ENCODE results near the gene DNER. TPM values are rescaled to one million over a fixed set of nuclear protein-coding genes. Genes with fewer than 3 reads are reported as not detected.
"Not testable (repeated sequence)": the region's sequence is repeated elsewhere in the genome, so short reads cannot be mapped to it uniquely, and the experiment has no call there.

The DNER gene, protein sequence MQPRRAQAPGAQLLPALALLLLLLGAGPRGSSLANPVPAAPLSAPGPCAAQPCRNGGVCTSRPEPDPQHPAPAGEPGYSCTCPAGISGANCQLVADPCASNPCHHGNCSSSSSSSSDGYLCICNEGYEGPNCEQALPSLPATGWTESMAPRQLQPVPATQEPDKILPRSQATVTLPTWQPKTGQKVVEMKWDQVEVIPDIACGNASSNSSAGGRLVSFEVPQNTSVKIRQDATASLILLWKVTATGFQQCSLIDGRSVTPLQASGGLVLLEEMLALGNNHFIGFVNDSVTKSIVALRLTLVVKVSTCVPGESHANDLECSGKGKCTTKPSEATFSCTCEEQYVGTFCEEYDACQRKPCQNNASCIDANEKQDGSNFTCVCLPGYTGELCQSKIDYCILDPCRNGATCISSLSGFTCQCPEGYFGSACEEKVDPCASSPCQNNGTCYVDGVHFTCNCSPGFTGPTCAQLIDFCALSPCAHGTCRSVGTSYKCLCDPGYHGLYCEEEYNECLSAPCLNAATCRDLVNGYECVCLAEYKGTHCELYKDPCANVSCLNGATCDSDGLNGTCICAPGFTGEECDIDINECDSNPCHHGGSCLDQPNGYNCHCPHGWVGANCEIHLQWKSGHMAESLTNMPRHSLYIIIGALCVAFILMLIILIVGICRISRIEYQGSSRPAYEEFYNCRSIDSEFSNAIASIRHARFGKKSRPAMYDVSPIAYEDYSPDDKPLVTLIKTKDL
- polyA plus RNA-seq (2013, experiment 1 of 2) = 7.7 TPM
- 6.5 TPM for polyA plus RNA-seq (2013, experiment 2 of 2)

- Histone ChIP-seq H3K27ac (ENCODE audit: low read depth, low read length, severe bottlenecking) (no peak within 1 kb of the TSS), H3K4me1 (ENCODE audit: control insufficient read depth, insufficient read depth, low read length, poor library complexity, severe bottlenecking) (peaks cover 3% of the 10 kb centered on the region), H3K36me3 (ENCODE audit: control insufficient read depth, insufficient read depth, low read length) (no peaks in the 10 kb centered on the region), H3K9me3 (ENCODE audit: control insufficient read depth, low read length) (no peaks in the 10 kb centered on the region), H3K4me3 (ENCODE audit: extremely low read depth, insufficient read depth, low read length, poor library complexity, severe bottlenecking) (peak within 1 kb of the TSS; percentile 37)
- 0 to 1% methylated on average over 44 to 46 of the region's 84 CpGs for WGBS, 2 experiments (ENCODE audit: insufficient coverage in 2 of 2)
Observed at GRCh38 chr2:229714080-229714735, at the start of gene DNER. TSS of gene DNER (minus strand) at chr2:229714555. CDS start at chr2:229714423, 132 bp downstream.

DNA sequence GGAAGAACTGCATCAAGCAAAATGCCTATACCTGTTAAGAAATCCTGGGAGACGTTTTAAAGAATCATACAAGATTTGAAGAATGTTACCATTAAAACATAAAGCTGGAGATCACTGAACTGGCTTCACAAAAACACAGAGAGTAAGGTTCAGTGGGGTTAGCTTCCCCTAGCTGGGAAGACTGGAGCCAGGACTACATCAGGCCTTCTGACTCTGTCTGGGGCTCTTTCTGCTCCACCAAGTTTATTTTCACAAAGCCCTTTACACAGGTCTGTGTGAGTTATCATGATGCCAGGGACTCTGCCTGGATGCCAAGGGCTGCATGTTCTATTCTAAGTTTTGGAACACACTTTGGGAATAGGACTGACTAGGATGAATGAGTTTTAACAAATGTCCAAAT lies 47.3 kb upstream of the DNER start:
- Histone ChIP-seq H3K4me1 (ENCODE audit: control insufficient read depth, insufficient read depth, low read length, poor library complexity, severe bottlenecking) (no peaks in the 10 kb centered on the region), H3K36me3 (ENCODE audit: control insufficient read depth, insufficient read depth, low read length) (peaks cover 55% of the 10 kb centered on the region), H3K27ac (ENCODE audit: low read depth, low read length, severe bottlenecking) (no peak overlapping the region), H3K9me3 (ENCODE audit: control insufficient read depth, low read length) (no peaks in the 10 kb centered on the region), H3K4me3 (ENCODE audit: extremely low read depth, insufficient read depth, low read length, poor library complexity, severe bottlenecking) (no peak overlapping the region)
- WGBS, 2 experiments (ENCODE audit: insufficient coverage in 2 of 2) = 83% methylated on average over 1 of the region's 1 CpG; no CpG with 5 or more reads in 1 of the 2 experiments

- not testable (repeated sequence) for H3K4me3 ChIP-seq (ENCODE audit: extremely low read depth, insufficient read depth, low read length, poor library complexity, severe bottlenecking); H3K4me1 ChIP-seq (ENCODE audit: control insufficient read depth, insufficient read depth, low read length, poor library complexity, severe bottlenecking); H3K9me3 ChIP-seq (ENCODE audit: control insufficient read depth, low read length); H3K27ac ChIP-seq (ENCODE audit: low read depth, low read length, severe bottlenecking)
- 87 to 88% methylated on average over 4 to 6 of the region's 10 CpGs for WGBS, 2 experiments (ENCODE audit: insufficient coverage in 2 of 2)
- peaks cover 14% of the 10 kb centered on the region for H3K36me3 ChIP-seq (ENCODE audit: control insufficient read depth, insufficient read depth, low read length)
Observed at GRCh38 chr2:229757462-229757861, 43.1 kb upstream of the DNER start.

DNA sequence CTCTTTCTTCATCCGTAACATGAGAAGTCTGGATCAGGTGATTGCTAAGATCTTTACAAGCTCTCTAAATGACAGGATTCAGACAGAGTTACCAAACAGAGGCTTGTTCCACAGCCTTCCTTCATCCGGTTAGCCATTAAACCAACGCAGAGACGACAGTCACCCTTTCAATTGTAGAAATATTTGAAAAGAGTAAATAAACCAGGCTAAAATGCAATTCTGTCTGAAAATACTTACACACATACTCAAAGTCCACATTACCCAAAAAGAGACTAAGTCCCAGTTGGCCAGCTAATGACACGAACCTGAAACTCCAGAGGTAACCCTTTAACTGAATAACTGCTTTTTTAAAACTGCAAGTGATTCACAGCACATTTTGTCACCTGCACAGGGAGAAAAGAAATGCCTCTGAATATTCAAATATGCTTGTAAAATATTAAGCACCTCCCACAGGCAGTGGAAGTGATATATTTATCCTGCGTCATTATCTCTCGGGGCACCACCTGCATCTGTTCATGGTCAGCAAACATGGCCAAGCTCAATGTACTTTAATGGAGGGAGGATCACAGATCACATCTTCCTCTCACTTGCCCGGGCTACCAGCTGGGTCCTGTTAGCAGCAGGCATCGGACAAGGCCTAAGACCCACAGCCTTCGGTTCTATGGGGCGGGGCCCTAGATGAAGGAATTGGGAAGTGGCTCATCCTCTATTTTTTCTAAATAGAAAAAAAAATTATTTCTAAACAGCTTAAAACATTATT lies 38.8 kb upstream of the DNER start:
- H3K36me3 ChIP-seq (ENCODE audit: control insufficient read depth, insufficient read depth, low read length) = peaks cover 4% of the 10 kb centered on the region
- no peaks in the 10 kb centered on the region for H3K4me1 ChIP-seq (ENCODE audit: control insufficient read depth, insufficient read depth, low read length, poor library complexity, severe bottlenecking)
- 93 to 94% methylated on average over 3 to 5 of the region's 11 CpGs for WGBS, 2 experiments (ENCODE audit: insufficient coverage in 2 of 2)
- no peaks in the 10 kb centered on the region for H3K9me3 ChIP-seq (ENCODE audit: control insufficient read depth, low read length)
- H3K27ac ChIP-seq (ENCODE audit: low read depth, low read length, severe bottlenecking) = no peak overlapping the region
- H3K4me3 ChIP-seq (ENCODE audit: extremely low read depth, insufficient read depth, low read length, poor library complexity, severe bottlenecking) = no peak overlapping the region

- WGBS, 2 experiments (ENCODE audit: insufficient coverage in 2 of 2) = 83 to 100% methylated on average over 1 of the region's 6 CpGs
- H3K27ac ChIP-seq (ENCODE audit: low read depth, low read length, severe bottlenecking) = no peak overlapping the region
- no peaks in the 10 kb centered on the region for H3K36me3 ChIP-seq (ENCODE audit: control insufficient read depth, insufficient read depth, low read length)
- no peak overlapping the region for H3K4me3 ChIP-seq (ENCODE audit: extremely low read depth, insufficient read depth, low read length, poor library complexity, severe bottlenecking)
- H3K9me3 ChIP-seq (ENCODE audit: control insufficient read depth, low read length) = no peaks in the 10 kb centered on the region
- H3K4me1 ChIP-seq (ENCODE audit: control insufficient read depth, insufficient read depth, low read length, poor library complexity, severe bottlenecking) = no peaks in the 10 kb centered on the region
Observed at GRCh38 chr2:229749779-229750178, 35.4 kb upstream of the DNER start.

DNA sequence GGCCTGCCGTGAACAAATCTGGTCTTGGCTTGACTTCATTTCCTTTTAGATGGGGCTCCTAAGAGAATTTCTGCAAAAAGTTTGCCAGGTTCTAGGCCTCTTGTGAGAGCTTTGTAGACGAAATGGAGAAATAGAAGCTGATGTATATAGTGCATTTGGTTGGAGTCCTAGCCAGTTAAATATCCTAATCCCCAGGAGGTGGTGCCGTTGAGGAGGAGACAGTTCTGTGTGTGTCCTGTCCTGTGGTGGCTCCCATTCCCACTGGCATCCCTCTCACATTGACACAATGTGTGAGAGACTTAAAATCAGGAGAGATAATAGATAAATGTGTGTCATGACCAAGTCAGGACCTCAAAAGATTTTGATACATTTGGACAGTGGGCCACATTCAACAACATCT lies 34.6 kb upstream of the DNER start:
- 86 to 100% methylated on average over 2 to 3 of the region's 3 CpGs for WGBS, 2 experiments (ENCODE audit: insufficient coverage in 2 of 2)
- no peaks in the 10 kb centered on the region for H3K36me3 ChIP-seq (ENCODE audit: control insufficient read depth, insufficient read depth, low read length)

GRCh38 chr2:229742691-229743090 lies 28.3 kb upstream of the DNER start:
- H3K9me3 ChIP-seq (ENCODE audit: control insufficient read depth, low read length) = peaks cover 12% of the 10 kb centered on the region
- not testable (repeated sequence) for H3K4me1 ChIP-seq (ENCODE audit: control insufficient read depth, insufficient read depth, low read length, poor library complexity, severe bottlenecking); H3K27ac ChIP-seq (ENCODE audit: low read depth, low read length, severe bottlenecking); H3K36me3 ChIP-seq (ENCODE audit: control insufficient read depth, insufficient read depth, low read length); H3K4me3 ChIP-seq (ENCODE audit: extremely low read depth, insufficient read depth, low read length, poor library complexity, severe bottlenecking)
- WGBS, 2 experiments (ENCODE audit: insufficient coverage in 2 of 2) = 98% methylated on average over 7 of the region's 35 CpGs; no CpG with 5 or more reads in 1 of the 2 experiments

More for the DNA sequence above, 34.6 kb upstream of the DNER start:
- Histone ChIP-seq H3K4me3 (ENCODE audit: extremely low read depth, insufficient read depth, low read length, poor library complexity, severe bottlenecking) (no peak overlapping the region), H3K27ac (ENCODE audit: low read depth, low read length, severe bottlenecking) (no peak overlapping the region), H3K4me1 (ENCODE audit: control insufficient read depth, insufficient read depth, low read length, poor library complexity, severe bottlenecking) (no peaks in the 10 kb centered on the region), H3K9me3 (ENCODE audit: control insufficient read depth, low read length) (no peaks in the 10 kb centered on the region)

DNA sequence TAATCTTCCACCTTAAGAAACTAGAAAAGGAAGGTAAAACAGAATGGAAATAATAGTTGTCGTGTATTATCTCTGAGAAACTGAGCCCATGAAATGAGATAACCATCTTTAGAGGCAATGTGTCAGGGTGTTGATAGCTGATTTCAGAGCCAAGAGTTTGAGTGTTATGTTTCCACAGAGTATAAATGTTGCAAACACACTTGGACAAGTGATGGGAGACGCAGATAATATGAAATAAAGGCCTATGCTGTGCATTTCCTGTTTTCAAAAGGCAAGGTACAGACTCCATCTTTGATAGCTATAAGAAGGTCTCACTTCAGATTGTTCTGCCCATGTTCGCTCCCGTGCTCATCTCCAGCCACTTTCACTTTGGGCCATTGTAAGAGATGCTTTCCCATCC lies 25.9 kb upstream of the DNER start:
- WGBS, 2 experiments (ENCODE audit: insufficient coverage in 2 of 2) = 91 to 95% methylated on average over 4 of the region's 4 CpGs
- H3K36me3 ChIP-seq (ENCODE audit: control insufficient read depth, insufficient read depth, low read length) = no peaks in the 10 kb centered on the region
- no peak overlapping the region for H3K27ac ChIP-seq (ENCODE audit: low read depth, low read length, severe bottlenecking)
- H3K4me1 ChIP-seq (ENCODE audit: control insufficient read depth, insufficient read depth, low read length, poor library complexity, severe bottlenecking) = no peaks in the 10 kb centered on the region
- peaks cover 15% of the 10 kb centered on the region for H3K9me3 ChIP-seq (ENCODE audit: control insufficient read depth, low read length)
- no peak overlapping the region for H3K4me3 ChIP-seq (ENCODE audit: extremely low read depth, insufficient read depth, low read length, poor library complexity, severe bottlenecking)

DNA sequence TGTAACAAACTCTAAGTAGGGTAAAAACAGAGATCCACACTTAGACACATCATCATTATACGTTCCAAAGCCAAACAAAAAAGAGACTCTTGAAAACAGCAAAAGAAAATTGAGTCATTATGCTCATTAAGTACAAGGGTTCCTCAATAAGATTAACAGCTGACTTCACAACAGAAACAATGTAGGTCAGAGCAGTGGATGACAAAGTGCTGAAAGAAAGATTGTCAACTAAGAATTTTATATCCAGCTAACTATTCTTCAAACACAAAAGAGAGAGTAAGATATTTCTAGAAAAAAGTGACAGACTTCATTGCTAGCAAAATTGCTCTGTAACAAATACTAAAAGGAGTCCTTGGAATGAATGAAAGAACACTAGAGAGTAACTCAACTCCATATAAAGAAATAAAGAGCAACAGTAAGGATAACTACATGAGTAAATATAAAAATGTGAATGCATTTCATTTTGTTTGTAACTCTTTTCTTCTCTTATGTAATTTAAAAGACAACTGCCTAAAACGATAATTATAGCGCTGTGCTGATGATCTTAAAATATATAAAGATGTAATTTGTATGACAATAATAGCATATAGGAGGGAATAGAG lies 23.8 kb upstream of the DNER start:
- H3K9me3 ChIP-seq (ENCODE audit: control insufficient read depth, low read length) = peaks cover 15% of the 10 kb centered on the region
- H3K36me3 ChIP-seq (ENCODE audit: control insufficient read depth, insufficient read depth, low read length) = no peaks in the 10 kb centered on the region
- H3K27ac ChIP-seq (ENCODE audit: low read depth, low read length, severe bottlenecking) = no peak overlapping the region
- 50 to 100% methylated on average over 1 of the region's 3 CpGs for WGBS, 2 experiments (ENCODE audit: insufficient coverage in 2 of 2)
- H3K4me1 ChIP-seq (ENCODE audit: control insufficient read depth, insufficient read depth, low read length, poor library complexity, severe bottlenecking) = peaks cover 4% of the 10 kb centered on the region
- no peak overlapping the region for H3K4me3 ChIP-seq (ENCODE audit: extremely low read depth, insufficient read depth, low read length, poor library complexity, severe bottlenecking)

- Histone ChIP-seq H3K4me1 (ENCODE audit: control insufficient read depth, insufficient read depth, low read length, poor library complexity, severe bottlenecking) (peaks cover 4% of the 10 kb centered on the region), H3K36me3 (ENCODE audit: control insufficient read depth, insufficient read depth, low read length) (no peaks in the 10 kb centered on the region), H3K27ac (ENCODE audit: low read depth, low read length, severe bottlenecking) (no peak overlapping the region), H3K9me3 (ENCODE audit: control insufficient read depth, low read length) (peaks cover 14% of the 10 kb centered on the region), H3K4me3 (ENCODE audit: extremely low read depth, insufficient read depth, low read length, poor library complexity, severe bottlenecking) (no peak overlapping the region)
- WGBS, 2 experiments (ENCODE audit: insufficient coverage in 2 of 2) = 50% methylated on average over 1 of the region's 1 CpG; no CpG with 5 or more reads in 1 of the 2 experiments
Observed at GRCh38 chr2:229734410-229734809, 20.1 kb upstream of the DNER start.

Measured in mesodermal cell (in vitro differentiated cells).